Peyer's patch (tissue), 4 donors: ENCODE results near the gene TMCC1. TPM values are rescaled to one million over a fixed set of nuclear protein-coding genes. Genes with fewer than 3 reads are reported as not detected.
"Not testable (repeated sequence)": the region's sequence is repeated elsewhere in the genome, so short reads cannot be mapped to it uniquely, and the experiment has no call there.

Experiments used
- DNase-seq, 3 donors: peaks; one replicate each; pipeline ENCODE4 v3.0.0-alpha.2; 2017 to 2019
- H3K27ac ChIP-seq, 4 donors: fragments of 200-600 bp; sonication (generic); one replicate each; pipeline ENCODE4 v1.5.1; 2016 to 2019
- H3K27me3 ChIP-seq, 2 donors: fragments of 200-600 bp; sonication (generic); one replicate each; pipeline ENCODE4 v1.5.1; 2019
- H3K36me3 ChIP-seq, 3 donors: fragments of 200-600 bp; sonication (generic); one replicate each; pipeline ENCODE4 v1.5.1; 2016 to 2019
- H3K4me1 ChIP-seq, 4 donors: fragments of 200-600 bp; sonication (generic); one replicate each; pipeline ENCODE4 v1.5.1; 2016 to 2019
- H3K4me3 ChIP-seq, 4 donors: fragments of 200-600 bp; sonication (generic); 1 replicate in 3 of 4; 2 replicates in 1 of 4; pipeline ENCODE4 v1.5.1; 2016 to 2019; ENCODE audit warnings: mild to moderate bottlenecking in 1 of 4
- H3K9me3 ChIP-seq, 4 donors: fragments of 200-600 bp; sonication (generic); one replicate each; pipeline ENCODE4 v1.5.1; 2016 to 2019; ENCODE audit warnings: mild to moderate bottlenecking in 1 of 4
- CTCF ChIP-seq, 6 experiments: fragments of 450-650 bp in 4 of 6; fragments of 200-600 bp in 2 of 6; sonication (generic) in 1 of 6; IDR thresholded peaks; one replicate each; pipeline ENCODE4 v1.5.1; 2017 to 2019; ENCODE audit warnings: antibody characterized with exemption in 6 of 6, mild to moderate bottlenecking in 3 of 6, moderate library complexity in 1 of 6
- POLR2A ChIP-seq, 2 donors: fragments of 450-650 bp; IDR thresholded peaks; one replicate each; pipeline ENCODE4 v1.5.1; 2017; ENCODE audit warnings: antibody characterized with exemption in 2 of 2, mild to moderate bottlenecking in 2 of 2, moderate library complexity in 2 of 2
- total RNA-seq, 4 donors: library from RNA; depleted of rRNA; stranded (reverse); fragments of >200 nt; gene quantifications; one replicate each; pipeline ENCODE4 v1.1.0, GENCODE V29; 2016

TMCC1 gene
- total RNA-seq, 4 donors from 2014 or later: 12.9 to 33.1 (median 23.7) TPM

GRCh38 chr3:129913618-129914017, 20.1 kb upstream of the TMCC1 start:
- DNase-seq: no peak
- peaks cover 0 to 25% (median 12%) of the 10 kb centered on the region in 4 donors for H3K9me3 ChIP-seq
- H3K4me1 ChIP-seq: no peaks in the 10 kb centered on the region
- TF ChIP-seq CTCF (IDR thresholded peaks at IDR 0.05) (no peak), POLR2A (IDR thresholded peaks at IDR 0.05) (no peak)
- H3K4me3 ChIP-seq: no peak overlapping the region
- no peaks in the 10 kb centered on the region for H3K36me3 ChIP-seq
- no peaks in the 10 kb centered on the region for H3K27me3 ChIP-seq
- no peak overlapping the region for H3K27ac ChIP-seq

GRCh38 chr3:129911261-129911861, 17.9 kb upstream of the TMCC1 start:
- Histone ChIP-seq H3K27ac (no peak overlapping the region), H3K9me3 (peaks cover 0 to 10% (median 4%) of the 10 kb centered on the region in 4 donors), H3K27me3 (no peaks in the 10 kb centered on the region), H3K36me3 (no peaks in the 10 kb centered on the region), H3K4me3 (no peak overlapping the region), H3K4me1 (no peaks in the 10 kb centered on the region)
- no peak for TF ChIP-seq POLR2A (IDR thresholded peaks at IDR 0.05)
- TF ChIP-seq CTCF (IDR thresholded peaks at IDR 0.05): no peak
- DNase-seq: no peak

GRCh38 chr3:129909235-129909634, 15.7 kb upstream of the TMCC1 start:
- H3K36me3 ChIP-seq, DNase-seq, H3K27me3 ChIP-seq, H3K4me1 ChIP-seq, H3K27ac ChIP-seq, H3K4me3 ChIP-seq: not testable (repeated sequence)
- peaks cover 0 to 19% (median 5%) of the 10 kb centered on the region in 4 donors for H3K9me3 ChIP-seq

- TF ChIP-seq CTCF (IDR thresholded peaks at IDR 0.05) (no peak), POLR2A (IDR thresholded peaks at IDR 0.05) (no peak)
- Histone ChIP-seq H3K4me1 (no peaks in the 10 kb centered on the region), H3K36me3 (no peaks in the 10 kb centered on the region), H3K9me3 (peaks cover 0 to 19% (median 5%) of the 10 kb centered on the region in 4 donors), H3K4me3 (no peak overlapping the region), H3K27me3 (no peaks in the 10 kb centered on the region), H3K27ac (no peak overlapping the region)
- DNase-seq: no peak
Measured at GRCh38 chr3:129908417-129908816, 14.9 kb upstream of the TMCC1 start.

GRCh38 chr3:129901272-129901671, 7.8 kb upstream of the TMCC1 start:
- not testable (repeated sequence) for H3K27ac ChIP-seq, DNase-seq, H3K36me3 ChIP-seq, H3K27me3 ChIP-seq, H3K4me3 ChIP-seq, H3K4me1 ChIP-seq
- peaks cover 0 to 11% (median 2%) of the 10 kb centered on the region in 4 donors for H3K9me3 ChIP-seq

GRCh38 chr3:129897026-129897425, 3.5 kb upstream of the TMCC1 start:
- H3K27me3 ChIP-seq: no peaks in the 10 kb centered on the region
- TF ChIP-seq CTCF (IDR thresholded peaks at IDR 0.05): no peak
- no peak for TF ChIP-seq POLR2A (IDR thresholded peaks at IDR 0.05)

More at GRCh38 chr3:129897026-129897425, 3.5 kb upstream of the TMCC1 start:
- Histone ChIP-seq H3K9me3 (no peaks in the 10 kb centered on the region), H3K27ac (no peak overlapping the region), H3K36me3 (no peaks in the 10 kb centered on the region), H3K4me3 (no peak overlapping the region), H3K4me1 (peaks cover 0 to 12% (median 2%) of the 10 kb centered on the region in 4 donors)
- no peak for DNase-seq
